Small intestine (tissue), 7 donors: ENCODE measurements around the gene RPL39. TPM values are rescaled to one million over a fixed set of nuclear protein-coding genes. Genes with fewer than 3 reads are reported as not detected.
"Not testable (repeated sequence)": the region's sequence is repeated elsewhere in the genome, so short reads cannot be mapped to it uniquely, and the experiment has no call there.

Experiments
- DNase-seq, 2 donors: peaks; one replicate each; pipeline versions ENCODE4 v3.0.0 to v3.0.0-alpha.2; 2013
- FAIRE-seq: peaks from 2 replicates; lab custom pipeline; 2012; peaks lifted over from hg19 to GRCh38; lab: Jason Lieb, UNC
- H3K27ac ChIP-seq, 3 donors: one replicate each; pipeline ENCODE4 v1.5.1; 2013; ENCODE audit warnings: low read length in 2 of 3, mild to moderate bottlenecking in 2 of 3, control low read depth in 1 of 3, inconsistent platforms in 1 of 3, low read depth in 1 of 3, moderate library complexity in 1 of 3
- H3K27me3 ChIP-seq, 3 donors: one replicate each; pipeline ENCODE4 v1.6.1; 2013; ENCODE audit warnings: low read length in 3 of 3, inconsistent platforms in 1 of 3; ENCODE audit not compliant: control insufficient read depth in 3 of 3, insufficient read depth in 3 of 3
- H3K36me3 ChIP-seq, 3 donors: one replicate each; pipeline ENCODE4 v1.6.1; 2013; ENCODE audit warnings: low read length in 3 of 3, inconsistent platforms in 1 of 3, low read depth in 1 of 3, mild to moderate bottlenecking in 1 of 3, moderate library complexity in 1 of 3; ENCODE audit not compliant: control insufficient read depth in 3 of 3, insufficient read depth in 2 of 3
- H3K4me1 ChIP-seq, 3 donors: one replicate each; pipeline ENCODE4 v1.6.1; 2013; ENCODE audit warnings: low read length in 2 of 3, inconsistent platforms in 1 of 3, low read depth in 1 of 3, mild to moderate bottlenecking in 1 of 3, moderate library complexity in 1 of 3; ENCODE audit not compliant: control insufficient read depth in 3 of 3, insufficient read depth in 2 of 3
- H3K4me3 ChIP-seq, 3 donors: one replicate each; pipeline ENCODE4 v1.5.1; 2013; ENCODE audit warnings: low read length in 3 of 3, control low read depth in 1 of 3, inconsistent platforms in 1 of 3, low read depth in 1 of 3, mild to moderate bottlenecking in 1 of 3, moderate library complexity in 1 of 3
- H3K9me3 ChIP-seq, 2 donors: one replicate each; pipeline ENCODE4 v1.6.1; 2013; ENCODE audit warnings: low read depth in 1 of 2, low read length in 1 of 2; ENCODE audit not compliant: control insufficient read depth in 2 of 2, insufficient read depth in 1 of 2
- WGBS, 3 donors: extraction: QIAGEN DNeasy Blood & Tissue Kit; methylation state at CpG; one replicate each; pipeline ENCODE4 v1.1.7; 2013; 5-methylcytosine and 5-hydroxymethylcytosine counted together
- polyA plus RNA-seq, 4 donors: library from polyadenylated mRNA; stranded (reverse) in 3 of 4; unstranded in 1 of 4; fragments of 200-250 nt in 3 of 4; fragments of 120-200 nt in 1 of 4; gene quantifications; one replicate each; pipeline versions ENCODE4 v1.2.1 to v1.2.3, GENCODE V29; 2013
- donor health status: healthy with polysubstance abuse.
- donor health status: control.
- donor health status: control.
- donor health status: Bipolar disorder and iron deficiency.
- donor health status: healthy.

The RPL39 gene
- polyA plus RNA-seq, 4 donors, result 3,740 to 8,743 (median 5,210) TPM

GRCh38 chrX:119783026-119783425 lies 8.4 kb downstream of the RPL39 start:
- WGBS, 3 donors, result 79 to 87% (median 86%) methylated on average over 3 to 5 of the region's 5 CpGs
- H3K27ac ChIP-seq, result no peak overlapping the region
- DNase-seq, result no peak
- no peak for FAIRE-seq
- H3K4me1 ChIP-seq, result no peaks in the 10 kb centered on the region
- no peaks in the 10 kb centered on the region for H3K9me3 ChIP-seq
- H3K4me3 ChIP-seq, result no peak overlapping the region
- H3K27me3 ChIP-seq, result no peaks in the 10 kb centered on the region
- peaks cover 0 to 29% (median 2%) of the 10 kb centered on the region in 3 donors for H3K36me3 ChIP-seq

GRCh38 chrX:119778829-119779228 lies 12.6 kb downstream of the RPL39 start:
- FAIRE-seq, result no peak
- H3K27me3 ChIP-seq, result no peaks in the 10 kb centered on the region
- 83 to 90% (median 86%) methylated on average over 5 of the region's 5 CpGs for WGBS, 3 donors
- H3K27ac ChIP-seq, result no peak overlapping the region
- no peak overlapping the region for H3K4me3 ChIP-seq
- peaks cover 0 to 10% (median 0%) of the 10 kb centered on the region in 3 donors for H3K36me3 ChIP-seq
- no peaks in the 10 kb centered on the region for H3K4me1 ChIP-seq
- DNase-seq, result no peak
- H3K9me3 ChIP-seq, result no peaks in the 10 kb centered on the region

GRCh38 chrX:119775517-119776238 lies 15.8 kb downstream of the RPL39 start:
- H3K27me3 ChIP-seq, result no peaks in the 10 kb centered on the region
- FAIRE-seq (no peak), DNase-seq (no peak)
- H3K4me3 ChIP-seq, result no peak overlapping the region
- no peaks in the 10 kb centered on the region for H3K36me3 ChIP-seq
- no peaks in the 10 kb centered on the region for H3K4me1 ChIP-seq
- no peaks in the 10 kb centered on the region for H3K9me3 ChIP-seq
- 81 to 90% (median 82%) methylated on average over 15 of the region's 15 CpGs for WGBS, 3 donors
- H3K27ac ChIP-seq, result peak overlapping the region in 1 of 3 donors; percentile 68

GRCh38 chrX:119769388-119769787 lies 22.0 kb downstream of the RPL39 start:
- not testable (repeated sequence) for H3K27me3 ChIP-seq, H3K4me1 ChIP-seq, H3K9me3 ChIP-seq, DNase-seq, H3K4me3 ChIP-seq, H3K27ac ChIP-seq, FAIRE-seq, H3K36me3 ChIP-seq
- 88 to 96% (median 92%) methylated on average over 2 to 3 of the region's 3 CpGs for WGBS, 3 donors

- DNase-seq, FAIRE-seq: not testable (repeated sequence)
- 91 to 94% (median 93%) methylated on average over 11 of the region's 11 CpGs for WGBS, 3 donors
Measured at GRCh38 chrX:119768436-119768835, 23.0 kb downstream of the RPL39 start.

GRCh38 chrX:119763836-119764387 lies 27.5 kb downstream of the RPL39 start:
- H3K27ac ChIP-seq, result no peak overlapping the region
- H3K4me3 ChIP-seq, result no peak overlapping the region
- no peaks in the 10 kb centered on the region for H3K9me3 ChIP-seq
- H3K4me1 ChIP-seq, result no peaks in the 10 kb centered on the region
- no peaks in the 10 kb centered on the region for H3K36me3 ChIP-seq
- H3K27me3 ChIP-seq, result peaks cover 0 to 3% (median 0%) of the 10 kb centered on the region in 3 donors
- FAIRE-seq (no peak), DNase-seq (no peak)
- WGBS, 3 donors, result 83 to 90% (median 86%) methylated on average over 6 of the region's 6 CpGs

More at GRCh38 chrX:119768436-119768835, 23.0 kb downstream of the RPL39 start:
- not testable (repeated sequence) for H3K36me3 ChIP-seq, H3K9me3 ChIP-seq, H3K27me3 ChIP-seq, H3K4me1 ChIP-seq, H3K4me3 ChIP-seq, H3K27ac ChIP-seq

- H3K36me3 ChIP-seq, result no peaks in the 10 kb centered on the region
- no peaks in the 10 kb centered on the region for H3K9me3 ChIP-seq
- peaks cover 0 to 3% (median 0%) of the 10 kb centered on the region in 3 donors for H3K27me3 ChIP-seq
- FAIRE-seq, result no peak
- no peak overlapping the region for H3K27ac ChIP-seq
- 65 to 76% (median 72%) methylated on average over 7 of the region's 7 CpGs for WGBS, 3 donors
- H3K4me1 ChIP-seq, result no peaks in the 10 kb centered on the region
- no peak for DNase-seq
- H3K4me3 ChIP-seq, result no peak overlapping the region
Measured at GRCh38 chrX:119763181-119763580, 28.2 kb downstream of the RPL39 start.

- DNase-seq, result no peak
- no peak for FAIRE-seq
- Histone ChIP-seq H3K4me3 (no peak overlapping the region), H3K27ac (no peak overlapping the region), H3K36me3 (no peaks in the 10 kb centered on the region), H3K9me3 (no peaks in the 10 kb centered on the region), H3K27me3 (peaks cover 0 to 3% (median 0%) of the 10 kb centered on the region in 3 donors), H3K4me1 (no peaks in the 10 kb centered on the region)
- 70 to 81% (median 71%) methylated on average over 3 of the region's 3 CpGs for WGBS, 3 donors
Measured at GRCh38 chrX:119762718-119763117, 28.7 kb downstream of the RPL39 start.
